HCT116 (cell line): ENCODE results near the gene DENND1C. TPM values are rescaled to one million over a fixed set of nuclear protein-coding genes. Genes with fewer than 3 reads are reported as not detected.

Source experiments
- ATAC-seq: fragments of 200-7000 bp; cut with Tn5 transposase; 2 replicates; pipeline ENCODE4 v1.9.1; 2020; ENCODE audit warnings: mild to moderate bottlenecking, moderate library complexity
- BruUV-seq: library from RNA; stranded (reverse); fragments of 400-500 nt; replicated peaks from 2 replicates; lab custom pipeline; 2021; lab: Mats Ljungman, UMichigan
- CTCF ChIA-PET: fragments of 300-600 bp; sonication (Branson Sonifier 250); formaldehyde crosslinking; loops from one replicate; lab custom pipeline; 2021; ENCODE audit warnings: antibody characterized with exemption; lab: Charles Lee
- POLR2A ChIA-PET: fragments of 300-600, 350-600 bp; sonication (Branson Sonifier 250); formaldehyde crosslinking; loops from one replicate; lab custom pipeline; 2021; ENCODE audit warnings: antibody characterized with exemption; lab: Charles Lee
- RAD21 ChIA-PET, 2 experiments: fragments of 300-600 bp; sonication (Branson Sonifier 250); formaldehyde crosslinking; loops; one replicate each; lab custom pipeline; 2023; ENCODE audit warnings: low total read pairs in 2 of 2; ENCODE audit not compliant: uncharacterized antibody in 2 of 2, unreplicated experiment in 2 of 2, low non-redundant PET in 1 of 2; lab: Charles Lee
- DNase-seq: peaks from one replicate; pipeline ENCODE4 v3.0.0-alpha.2; 2010; ENCODE audit warnings: low read depth, low spot score
- H2AFZ ChIP-seq: fragments of 200-600 bp; shearing (Covaris generic), sonication (generic); 2 replicates; pipeline ENCODE4 v1.6.1; 2017; ENCODE audit warnings: low read depth, mixed run types, mixed read lengths, antibody characterized with exemption, low read length; ENCODE audit not compliant: poor library complexity, severe bottlenecking
- H3K27ac ChIP-seq: 2 replicates; pipeline ENCODE4 v1.5.1; 2012; ENCODE audit warnings: low read depth, low read length
- H3K27me3 ChIP-seq: fragments of 200-600 bp; sonication (generic); 2 replicates; pipeline ENCODE4 v1.6.1; 2016; ENCODE audit warnings: mixed run types, low read length, mixed read lengths; ENCODE audit not compliant: insufficient read depth
- H3K36me3 ChIP-seq, 2 experiments: fragments of 200-500 bp in 1 of 2; fragments of 200-600 bp in 1 of 2; sonication (Bioruptor generic) in 1 of 2; sonication (generic) in 1 of 2; 2 replicates each; pipeline versions ENCODE4 v1.5.1 to v1.6.1; 2014 to 2016; ENCODE audit warnings: low read length in 2 of 2, inconsistent platforms in 1 of 2, mixed read lengths in 1 of 2, mixed run types in 1 of 2; ENCODE audit not compliant: insufficient read depth in 2 of 2, control insufficient read depth in 1 of 2
- H3K4me1 ChIP-seq, 2 experiments: fragments of 200-600 bp in 1 of 2; sonication (generic) in 1 of 2; 2 replicates each; pipeline versions ENCODE4 v1.5.1 to v1.6.1; 2012 to 2017; ENCODE audit warnings: low read length in 2 of 2, inconsistent platforms in 1 of 2, mild to moderate bottlenecking in 1 of 2, mixed read lengths in 1 of 2, mixed run types in 1 of 2, moderate library complexity in 1 of 2; ENCODE audit not compliant: insufficient read depth in 2 of 2, control insufficient read depth in 1 of 2
- H3K4me2 ChIP-seq: fragments of 200-600 bp; sonication (generic); 2 replicates; pipeline ENCODE4 v1.6.1; 2017; ENCODE audit warnings: mixed run types, low read length, mixed read lengths
- H3K4me3 ChIP-seq, 2 experiments: fragments of 200-600 bp in 1 of 2; sonication (generic) in 1 of 2; replicated peaks in 1 of 2; 2 replicates each; pipeline ENCODE4 v1.5.1; 2011 to 2016; ENCODE audit warnings: low read length in 2 of 2, control low read depth in 1 of 2, low read depth in 1 of 2, mild to moderate bottlenecking in 1 of 2, mixed read lengths in 1 of 2, mixed run types in 1 of 2
- H3K79me2 ChIP-seq: fragments of 200-600 bp; sonication (generic); 2 replicates; pipeline ENCODE4 v1.6.1; 2017; ENCODE audit warnings: mild to moderate bottlenecking, mixed run types, low read length, moderate library complexity, mixed read lengths; ENCODE audit not compliant: insufficient read depth
- H3K9ac ChIP-seq: fragments of 200-600 bp; sonication (generic); 2 replicates; pipeline ENCODE4 v1.6.1; 2016; ENCODE audit warnings: low read length, mixed read lengths
- H3K9me2 ChIP-seq: fragments of 200-600 bp; sonication (generic), shearing (Covaris generic); 2 replicates; pipeline ENCODE4 v1.6.1; 2017; ENCODE audit warnings: mixed run types, mild to moderate bottlenecking, moderate library complexity; ENCODE audit not compliant: insufficient read depth
- H3K9me3 ChIP-seq, 2 experiments: fragments of 200-500 bp in 1 of 2; fragments of 200-600 bp in 1 of 2; sonication (Bioruptor generic) in 1 of 2; sonication (generic) in 1 of 2; 2 replicates each; pipeline ENCODE4 v1.6.1; 2014 to 2017; ENCODE audit warnings: low read length in 2 of 2, mixed read lengths in 2 of 2, inconsistent platforms in 1 of 2, low read depth in 1 of 2, mild to moderate bottlenecking in 1 of 2, mixed run types in 1 of 2, moderate library complexity in 1 of 2; ENCODE audit not compliant: control insufficient read depth in 1 of 2, insufficient read depth in 1 of 2
- H4K20me1 ChIP-seq: fragments of 200-600 bp; sonication (generic), shearing (Covaris generic); 2 replicates; pipeline ENCODE4 v1.6.1; 2017; ENCODE audit warnings: mixed run types, mild to moderate bottlenecking, moderate library complexity; ENCODE audit not compliant: insufficient read depth
- CBX3 ChIP-seq: IDR thresholded peaks from 2 replicates; pipeline ENCODE4 v1.6.1; 2012; ENCODE audit warnings: low read depth
- RAD21 ChIP-seq: IDR thresholded peaks from 2 replicates; pipeline ENCODE4 v1.6.1; 2012; ENCODE audit warnings: low read depth, mild to moderate bottlenecking
- SP1 ChIP-seq: IDR thresholded peaks from 2 replicates; pipeline ENCODE4 v1.6.1; 2012; ENCODE audit warnings: low read depth
- TCF7L2 ChIP-seq: IDR thresholded peaks from 2 replicates; pipeline ENCODE4 v1.7.0; 2011; ENCODE audit warnings: borderline replicate concordance, inconsistent platforms; ENCODE audit not compliant: insufficient read depth, insufficient read length; ENCODE audit errors: extremely low read depth
- ZFX ChIP-seq: fragments of 450-650 bp; IDR thresholded peaks from 2 replicates; pipeline ENCODE4 v1.6.1; 2017
- ZNF274 ChIP-seq: fragments of 200-500 bp; sonication (Bioruptor generic); IDR thresholded peaks from 2 replicates; pipeline ENCODE4 v1.6.1; 2014; ENCODE audit warnings: mild to moderate bottlenecking, low read depth, low read length, inconsistent platforms
- intact Hi-C: fragments of 100-400 bp; cut with micrococcal nuclease; formaldehyde crosslinking; loops from 2 replicates; pipeline ENCODE4 v1.10.0; 2022
- total RNA-seq: library from RNA; stranded (reverse); gene quantifications from one replicate; pipeline ENCODE4 v1.2.1, GENCODE V29; 2021; ENCODE audit not compliant: unreplicated experiment
- TF ChIP-seq, protein P1 (sequence below): IDR thresholded peaks from 2 replicates; pipeline ENCODE4 v1.6.1; 2012
- TF ChIP-seq, protein P2 (sequence below): IDR thresholded peaks from 2 replicates; pipeline ENCODE4 v1.6.1; 2011; ENCODE audit warnings: mild to moderate bottlenecking, low read length, moderate library complexity; ENCODE audit not compliant: insufficient replicate concordance; ENCODE audit errors: extremely low read depth

DENND1C gene
- total RNA-seq, 1 experiment from 2014 or later, result 0.54 TPM

DNA sequence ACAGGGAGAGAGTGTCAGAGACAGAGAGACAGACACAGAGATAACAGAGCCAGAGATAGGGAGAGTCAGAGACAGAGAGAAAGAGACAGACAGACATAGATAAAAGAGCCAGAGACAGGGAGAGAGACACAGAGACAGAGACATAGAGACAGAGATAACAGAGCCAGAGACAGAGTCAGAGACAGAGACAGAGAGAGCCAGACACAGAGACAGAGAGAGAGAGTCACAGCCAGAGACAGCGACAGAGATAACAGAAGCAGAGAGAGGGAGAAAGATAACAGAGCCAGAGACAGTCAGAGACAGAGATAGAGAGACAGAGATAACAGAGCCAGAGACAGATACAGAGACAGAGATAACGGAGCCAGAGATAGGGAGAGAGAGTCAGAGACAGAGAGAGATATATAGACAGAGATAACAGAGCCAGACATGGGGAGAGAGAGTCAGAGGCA lies 48.4 kb upstream of the DENND1C start:
- DNase-seq, result no peak
- Histone ChIP-seq H3K9me2 (no peaks in the 10 kb centered on the region), H3K27ac (peak overlapping the region; percentile 68), H3K9me3 (no peaks in the 10 kb centered on the region), H3K4me2 (peak overlapping the region; percentile 97), H4K20me1 (no peaks in the 10 kb centered on the region), H2AFZ (no peak overlapping the region), H3K9ac (peak overlapping the region; percentile 95), H3K4me3 (peak overlapping the region; percentile 91 to 95), H3K27me3 (no peaks in the 10 kb centered on the region), H3K36me3 (peaks cover 6 to 8% of the 10 kb centered on the region in 2 experiments; a peak in 2 of 4 replicates), H3K79me2 (peaks cover 27% of the 10 kb centered on the region), H3K4me1 (peaks cover 10 to 30% of the 10 kb centered on the region in 2 experiments)
- POLR2A ChIA-PET, result interaction anchor here (0.7 to 1.7 kb wide), 11 partner anchors 7 to 333 kb away, joined by 3 to 12 read pairs (median 5); partner anchors contain the start of genes CLPP and GPR108
- BruUV-seq, result no TSS peak
- RAD21 ChIA-PET, result no interaction called here
- ATAC-seq, result no peak
- CTCF ChIA-PET, result interaction anchor here (1.2 kb wide), 1 partner anchor 14 kb away, joined by 7 read pairs; no protein-coding TSS in a partner anchor
- TF ChIP-seq, protein P1, sequence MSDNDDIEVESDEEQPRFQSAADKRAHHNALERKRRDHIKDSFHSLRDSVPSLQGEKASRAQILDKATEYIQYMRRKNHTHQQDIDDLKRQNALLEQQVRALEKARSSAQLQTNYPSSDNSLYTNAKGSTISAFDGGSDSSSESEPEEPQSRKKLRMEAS, result 0 out of 2 replicates have a peak, but pooled peaks have one; percentile 10
- TF ChIP-seq, protein P2, sequence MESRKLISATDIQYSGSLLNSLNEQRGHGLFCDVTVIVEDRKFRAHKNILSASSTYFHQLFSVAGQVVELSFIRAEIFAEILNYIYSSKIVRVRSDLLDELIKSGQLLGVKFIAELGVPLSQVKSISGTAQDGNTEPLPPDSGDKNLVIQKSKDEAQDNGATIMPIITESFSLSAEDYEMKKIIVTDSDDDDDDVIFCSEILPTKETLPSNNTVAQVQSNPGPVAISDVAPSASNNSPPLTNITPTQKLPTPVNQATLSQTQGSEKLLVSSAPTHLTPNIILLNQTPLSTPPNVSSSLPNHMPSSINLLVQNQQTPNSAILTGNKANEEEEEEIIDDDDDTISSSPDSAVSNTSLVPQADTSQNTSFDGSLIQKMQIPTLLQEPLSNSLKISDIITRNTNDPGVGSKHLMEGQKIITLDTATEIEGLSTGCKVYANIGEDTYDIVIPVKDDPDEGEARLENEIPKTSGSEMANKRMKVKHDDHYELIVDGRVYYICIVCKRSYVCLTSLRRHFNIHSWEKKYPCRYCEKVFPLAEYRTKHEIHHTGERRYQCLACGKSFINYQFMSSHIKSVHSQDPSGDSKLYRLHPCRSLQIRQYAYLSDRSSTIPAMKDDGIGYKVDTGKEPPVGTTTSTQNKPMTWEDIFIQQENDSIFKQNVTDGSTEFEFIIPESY, result no peak
- TF ChIP-seq ZNF274, result no peak
- intact Hi-C loops, result no loop called here

DNA sequence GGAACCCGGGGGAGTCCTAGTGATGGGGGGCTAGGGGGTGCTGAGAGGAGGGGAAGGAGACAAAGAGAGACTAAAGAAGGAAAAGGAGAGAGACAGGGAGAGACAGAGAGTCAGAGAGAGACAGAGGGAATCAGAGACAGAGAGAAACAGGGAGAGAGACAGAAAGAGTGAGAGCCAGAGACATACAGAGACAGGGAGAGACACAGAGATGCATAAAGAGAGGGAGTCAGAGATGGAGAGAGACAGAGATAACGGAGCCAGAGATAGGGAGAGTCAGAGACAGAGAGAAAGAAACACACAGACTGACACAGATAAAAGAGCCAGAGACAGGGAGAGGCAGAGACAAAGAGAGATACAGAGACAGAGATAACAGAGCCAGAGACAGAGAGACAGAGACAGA lies 47.8 kb upstream of the DENND1C start:
- Histone ChIP-seq H3K4me2 (no peak overlapping the region; the same call in 1 of the 2 replicates), H3K4me3 (no peak overlapping the region), H3K27ac (no peak overlapping the region), H2AFZ (no peak overlapping the region), H3K27me3 (no peaks in the 10 kb centered on the region), H3K9me3 (no peaks in the 10 kb centered on the region), H3K36me3 (peaks cover 0 to 5% of the 10 kb centered on the region in 2 experiments; a peak in 2 of 4 replicates), H3K9ac (no peak overlapping the region), H3K9me2 (no peaks in the 10 kb centered on the region), H3K79me2 (peaks cover 27% of the 10 kb centered on the region), H4K20me1 (no peaks in the 10 kb centered on the region), H3K4me1 (peaks cover 10 to 30% of the 10 kb centered on the region in 2 experiments)
- ChIA-PET RAD21 (no interaction called here), POLR2A (no interaction called here), CTCF (no interaction called here)
- DNase-seq (no peak), ATAC-seq (no peak)
- no peak for TF ChIP-seq TCF7L2
- TF ChIP-seq, protein P2, result no peak
- no peak for TF ChIP-seq ZFX
- TF ChIP-seq SP1, result no peak
- no peak for TF ChIP-seq CBX3
- TF ChIP-seq RAD21, result no peak
- no TSS peak for BruUV-seq
- intact Hi-C loops, result no loop called here
